ENCODE data around the gene TBC1D2B.

Gene TBC1D2B

GRCh38 chr15:78097667-78098066, 20.2 kb upstream of the TBC1D2B start:
- DNase-seq (ENCODE audit: low read depth, low spot score) = no peak

- DNase-seq (ENCODE audit: low read depth, low spot score) = no peak
These were observed 15.9 kb upstream of the TBC1D2B start for GRCh38 chr15:78093242-78094020.

DNA sequence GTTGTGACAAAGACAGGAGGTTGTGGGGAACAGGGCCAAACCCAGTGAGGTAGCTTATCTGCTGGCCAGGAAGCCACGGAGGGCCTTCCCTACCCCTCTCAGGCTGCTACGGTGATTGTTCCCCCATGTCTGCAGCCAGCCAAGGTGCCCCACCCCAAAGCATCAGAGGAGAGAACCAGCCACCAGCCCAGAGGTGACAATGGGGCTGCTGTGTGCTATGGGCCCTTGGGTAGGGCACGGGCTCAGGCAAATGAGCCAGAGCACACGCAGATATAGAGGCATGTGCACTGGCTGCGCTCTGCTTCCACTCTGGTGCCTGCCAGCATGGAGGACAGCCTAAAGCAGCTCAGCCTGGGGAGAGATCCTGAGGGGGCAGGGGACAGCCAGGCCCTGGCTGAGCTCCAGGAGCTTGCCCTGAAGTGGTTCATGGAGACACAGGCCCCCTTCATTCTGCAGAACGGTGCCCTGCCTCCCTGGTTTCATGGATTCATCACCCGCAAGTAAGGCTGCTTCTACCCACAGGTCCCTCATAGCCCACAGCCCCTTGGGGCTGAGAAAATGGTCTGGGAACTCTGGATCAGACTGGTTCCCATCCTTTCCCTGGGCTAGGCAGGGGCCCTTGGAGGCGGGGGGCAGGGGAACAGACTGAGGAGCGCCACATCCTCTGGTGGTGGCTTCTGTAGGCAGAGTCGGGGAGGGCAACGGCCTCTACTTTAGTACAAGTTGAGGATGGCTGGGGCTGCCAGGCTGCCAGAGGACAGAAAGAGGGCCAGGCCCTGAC, 14.9 kb upstream of the TBC1D2B start, which contains the start of gene SH2D7:
Gene SH2D7, plus strand, starts transcription at position 301 of the 781 bp plus-strand sequence. Its CDS starts 24 bp downstream, at position 325.
- no peak for DNase-seq (ENCODE audit: low read depth, low spot score)

DNA sequence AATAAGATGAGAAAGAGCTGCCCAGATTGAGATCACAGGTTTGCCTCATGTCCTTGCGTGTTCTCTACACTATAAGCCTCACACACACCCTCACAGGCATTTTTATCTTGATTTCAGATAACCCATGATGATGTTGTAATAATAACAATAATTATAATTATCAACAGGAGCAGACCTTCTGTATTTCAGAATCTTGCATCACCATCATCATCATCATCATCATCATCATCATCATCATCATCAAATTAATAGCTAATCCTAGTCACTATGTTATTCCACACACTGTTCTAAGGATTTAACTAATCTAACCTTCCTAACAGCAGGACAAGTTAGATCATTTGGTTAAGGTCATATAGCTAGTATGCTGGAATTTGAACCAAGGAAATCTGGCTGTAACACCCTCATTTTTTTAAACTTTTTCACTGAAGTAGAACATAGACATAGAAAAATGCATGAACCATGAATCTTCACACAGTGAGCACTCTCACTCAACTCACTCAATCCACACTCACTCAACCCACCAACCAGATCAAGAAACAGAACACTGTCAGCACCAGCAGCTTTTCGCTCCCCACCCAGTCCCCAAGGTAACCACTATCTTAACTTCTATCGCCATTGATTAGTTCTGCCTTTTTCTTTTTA, 13.0 kb upstream of the TBC1D2B start:
- no peak for DNase-seq (ENCODE audit: low read depth, low spot score)

DNA sequence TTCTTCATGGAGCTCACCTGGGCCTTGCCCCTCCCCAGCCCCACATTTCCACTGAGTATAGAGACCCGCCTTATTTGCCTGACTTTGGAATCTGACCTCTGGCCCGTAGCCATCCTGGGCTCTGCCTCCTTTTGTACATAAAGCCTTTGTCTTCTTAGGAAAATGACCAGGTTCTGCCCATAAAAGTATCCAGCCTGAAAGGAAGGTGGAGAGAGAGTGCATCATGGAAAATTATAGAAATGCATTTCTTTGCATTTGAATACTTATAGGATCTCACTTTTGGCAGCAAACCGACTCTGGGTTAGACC, 11.2 kb upstream of the TBC1D2B start:
- no peak for DNase-seq (ENCODE audit: low read depth, low spot score)

DNA sequence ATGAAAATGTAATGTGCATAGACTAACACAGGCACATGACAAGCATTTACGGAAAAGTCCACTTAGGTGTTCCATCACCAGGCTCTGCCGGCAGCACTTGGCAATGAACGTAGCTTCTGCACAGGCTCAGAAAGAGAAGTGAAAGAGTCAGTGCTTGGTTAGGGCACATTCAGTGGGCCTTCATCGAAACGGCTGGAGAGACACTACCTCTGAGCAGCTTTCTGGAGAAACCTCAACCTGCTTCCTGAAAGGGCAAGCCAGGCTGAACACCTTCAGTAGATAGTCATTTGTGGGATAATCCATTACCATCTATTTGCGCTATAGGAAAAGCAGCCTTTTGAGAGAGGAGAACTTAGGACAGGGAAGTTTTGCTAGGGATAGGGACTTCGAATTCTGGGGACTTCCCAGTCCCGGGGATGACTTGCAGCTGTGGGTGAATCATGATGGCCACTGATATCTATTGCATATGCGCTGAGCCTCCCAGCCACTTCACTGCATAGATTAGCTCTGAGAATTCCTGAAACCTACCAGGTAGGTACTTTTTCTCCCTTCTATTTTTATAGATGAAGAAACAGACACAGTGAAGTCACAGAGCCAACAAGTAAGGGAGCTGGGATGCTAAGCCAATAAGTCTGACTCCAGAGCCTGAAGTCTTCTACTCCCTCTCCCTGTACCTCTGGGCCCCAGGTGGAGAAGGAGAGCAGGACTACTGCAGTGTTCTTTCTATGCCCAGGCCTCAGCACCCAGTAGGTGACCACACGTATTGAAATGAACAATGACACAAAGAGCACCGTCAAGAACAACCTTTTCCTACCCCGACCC, 10.7 kb upstream of the TBC1D2B start:
- no peak for DNase-seq (ENCODE audit: low read depth, low spot score)

GRCh38 chr15:78085928-78086327, 8.4 kb upstream of the TBC1D2B start:
- no peak for DNase-seq (ENCODE audit: low read depth, low spot score)

DNA sequence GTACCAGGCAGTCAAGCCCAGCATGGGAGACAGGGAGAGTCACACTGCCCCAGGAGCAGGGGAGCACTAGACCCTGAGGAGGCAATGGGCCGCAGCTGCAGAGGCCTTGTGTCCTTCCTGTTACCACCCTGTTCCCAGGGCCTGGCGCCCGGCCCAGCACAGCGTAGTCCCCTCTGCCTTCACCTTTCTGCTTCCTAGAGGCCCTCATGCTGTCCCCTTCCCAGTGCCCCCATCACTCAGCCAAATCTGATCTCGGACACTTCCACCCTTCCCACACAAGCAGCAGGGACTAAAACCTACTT, 6.9 kb upstream of the TBC1D2B start:
- no peak for DNase-seq (ENCODE audit: low read depth, low spot score)

GRCh38 chr15:78083687-78084448, 6.4 kb upstream of the TBC1D2B start:
- no peak for DNase-seq (ENCODE audit: low read depth, low spot score)

GRCh38 chr15:78083186-78083585, 5.7 kb upstream of the TBC1D2B start:
- DNase-seq (ENCODE audit: low read depth, low spot score) = no peak

DNA sequence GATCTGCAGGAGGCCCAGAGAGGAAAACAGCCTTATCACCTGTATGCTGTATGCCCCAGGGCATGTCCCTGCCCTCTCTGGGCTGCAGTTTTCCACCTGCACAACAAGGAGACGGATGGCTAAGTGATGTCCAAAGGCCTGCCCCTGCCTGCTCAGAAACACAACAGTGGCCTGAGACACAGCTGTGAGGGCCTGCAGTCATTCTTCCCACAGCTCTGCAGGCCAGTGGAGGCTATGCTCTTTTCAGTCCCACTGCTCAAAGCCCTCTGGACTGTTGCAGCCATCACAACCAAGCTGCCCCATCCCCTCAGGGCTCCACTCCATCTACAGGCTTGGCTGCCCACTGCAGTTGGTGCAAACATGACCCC, 5.2 kb upstream of the TBC1D2B start:
- DNase-seq (ENCODE audit: low read depth, low spot score) = no peak

GRCh38 chr15:78082106-78082742, 4.7 kb upstream of the TBC1D2B start:
- DNase-seq (ENCODE audit: low read depth, low spot score) = no peak

- no peak for DNase-seq (ENCODE audit: low read depth, low spot score)
These were observed 2.6 kb upstream of the TBC1D2B start for GRCh38 chr15:78080088-78080460.

DNA sequence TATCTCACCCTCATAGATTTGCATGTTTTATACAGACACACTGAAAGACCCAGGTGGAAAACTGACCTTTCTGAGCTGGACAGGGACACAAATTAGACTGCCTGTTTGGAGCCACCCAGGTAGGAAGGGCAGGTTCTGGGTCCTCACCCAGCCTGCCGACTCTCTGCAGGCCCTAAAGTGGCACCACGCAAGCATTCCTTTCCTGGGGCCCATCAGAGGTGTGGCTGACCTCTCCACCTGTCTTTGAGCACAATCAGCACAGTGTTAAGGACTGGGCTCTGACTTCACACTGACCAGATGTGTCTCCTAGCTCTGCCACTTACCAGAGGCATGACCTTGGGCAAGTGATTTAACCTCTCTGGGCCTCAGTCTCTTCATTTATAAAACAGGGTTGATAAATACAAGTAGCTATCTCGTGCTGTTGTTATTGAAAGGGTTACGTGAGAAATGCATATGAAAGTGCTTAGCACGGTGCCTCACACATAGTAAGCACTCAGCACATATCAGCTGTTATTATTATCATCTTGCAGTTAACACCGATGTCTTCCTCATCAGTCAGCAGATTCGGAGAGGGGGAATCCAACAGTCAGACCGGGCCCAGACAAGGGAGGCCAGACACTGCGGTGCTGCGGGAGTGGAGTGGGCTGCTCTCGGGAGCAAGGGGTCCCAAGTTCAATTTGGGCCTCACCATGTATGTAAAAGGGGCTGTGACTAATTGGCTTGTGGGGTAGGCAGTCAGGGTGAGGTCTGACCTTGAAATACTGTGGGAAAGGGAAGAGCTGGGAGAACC, 2.0 kb upstream of the TBC1D2B start:
- no peak for DNase-seq (ENCODE audit: low read depth, low spot score)

- no peak for DNase-seq (ENCODE audit: low read depth, low spot score)
These were observed 330 bp upstream of the TBC1D2B start for GRCh38 chr15:78077871-78078210.

GRCh38 chr15:78076231-78077052, 1.1 kb downstream of the TBC1D2B start:
- DNase-seq (ENCODE audit: low read depth, low spot score) = no peak

DNA sequence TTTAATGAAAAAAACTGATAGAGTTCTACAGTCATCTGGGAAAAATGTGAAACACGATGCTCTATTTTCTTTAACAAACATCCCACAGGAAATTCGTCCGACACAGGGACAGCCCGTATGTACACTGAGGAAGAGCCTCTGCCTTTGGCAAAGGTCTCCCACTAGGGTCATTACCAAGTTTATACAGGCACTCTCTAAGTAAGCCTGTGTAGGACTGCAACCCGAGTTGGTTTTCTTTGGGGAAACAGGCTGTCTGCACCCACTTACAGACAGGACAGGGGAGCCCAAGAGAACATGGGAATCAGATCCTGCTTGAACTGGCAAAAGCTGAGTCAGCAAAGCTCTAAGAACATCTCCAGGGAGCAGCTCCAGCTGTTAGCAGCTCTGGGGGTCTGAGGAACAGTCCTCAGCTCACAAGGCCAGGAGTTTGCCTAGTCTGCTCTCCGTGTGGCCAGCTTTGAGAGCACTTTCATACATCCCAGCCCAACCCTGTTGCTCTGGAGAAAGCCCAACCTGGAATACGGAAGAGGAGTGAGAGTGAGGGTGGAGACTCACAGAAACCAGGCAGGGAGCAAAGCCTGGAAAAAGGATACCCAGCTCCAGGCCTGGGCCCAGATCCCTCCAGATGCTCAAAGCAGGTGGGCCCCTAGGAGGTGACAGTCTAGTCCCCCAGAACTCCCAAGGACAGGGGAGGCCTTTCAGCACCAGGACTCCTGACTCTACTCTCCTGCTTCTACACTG, 1.9 kb downstream of the TBC1D2B start:
- peak; percentile 82 for DNase-seq (ENCODE audit: low read depth, low spot score)

DNA sequence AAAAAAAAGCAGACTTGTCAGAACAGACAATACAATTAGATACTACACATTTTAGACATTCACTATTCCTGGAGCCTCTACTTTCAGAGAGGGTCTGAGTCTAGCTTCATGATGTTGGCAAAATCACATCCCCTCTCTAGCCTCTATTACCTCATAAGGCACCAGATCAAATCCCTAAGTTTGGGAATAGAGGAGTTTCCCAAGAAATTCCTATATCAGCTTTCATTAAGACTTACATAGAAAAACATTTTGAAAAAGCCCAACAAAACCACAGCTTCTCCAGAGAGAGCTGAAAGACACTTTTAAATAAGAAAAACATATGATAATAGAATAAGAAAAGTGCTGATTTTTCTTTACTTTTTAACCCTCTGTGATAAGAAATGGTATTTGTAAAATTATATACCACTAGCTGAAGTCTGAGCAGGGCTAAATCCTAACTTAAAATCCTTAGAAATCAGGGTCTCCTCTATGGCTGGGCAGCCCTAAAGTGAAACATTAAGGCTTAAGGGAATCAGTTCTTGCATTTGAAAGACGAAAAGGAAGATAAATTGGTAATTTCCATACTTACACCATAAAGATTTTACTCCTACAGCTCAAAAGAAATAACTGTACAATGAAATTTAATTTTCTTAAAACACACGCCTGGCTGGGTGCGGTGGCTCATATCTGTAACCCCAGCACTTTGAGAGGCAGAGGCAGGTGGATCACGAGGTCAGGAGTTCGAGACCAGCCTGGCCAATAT, 4.3 kb downstream of the TBC1D2B start:
- DNase-seq (ENCODE audit: low read depth, low spot score) = no peak

Measured in brain pericyte (primary cell).